ENCODE measurements around the gene GALNT9.

GALNT9 gene

DNA sequence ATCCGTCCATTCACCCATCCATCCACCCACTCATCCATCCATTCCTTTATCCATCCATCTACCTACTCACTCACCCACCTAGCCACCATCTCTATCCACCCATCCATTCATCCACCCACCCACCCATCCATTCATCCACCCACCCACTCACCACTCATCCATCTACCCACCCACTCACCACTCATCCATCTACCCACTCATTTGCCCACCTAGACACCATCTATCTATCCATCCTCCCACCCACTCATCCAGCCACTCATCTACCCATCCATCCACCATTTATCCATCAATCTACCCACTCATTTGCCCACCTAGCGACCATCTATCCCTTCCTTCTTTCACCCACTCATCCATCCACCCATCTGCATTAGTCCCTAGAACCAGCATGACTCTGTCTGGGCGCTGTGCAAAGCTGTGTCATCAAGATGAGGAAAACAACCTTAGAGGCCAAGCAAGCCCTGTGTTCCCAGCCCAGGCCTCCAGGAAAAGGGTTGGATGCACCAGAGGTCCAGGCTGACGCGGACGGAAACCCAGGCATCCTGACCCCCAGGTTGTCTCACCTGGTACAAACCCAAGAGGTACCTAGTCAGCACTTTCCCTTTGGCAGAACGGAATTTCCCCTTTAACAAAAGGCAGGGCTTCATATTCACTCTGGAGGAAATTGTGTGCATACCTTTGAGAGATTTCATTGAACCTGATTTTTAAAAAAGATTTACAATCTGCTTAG lies 111.4 kb downstream of the GALNT9 start:
- TF ChIP-seq CTCF (IDR thresholded peaks at IDR 0.05; ENCODE audit: low read depth, low read length): no peak
- no peak for DNase-seq (ENCODE audit: low read depth, low spot score)
- H3K4me3 ChIP-seq (ENCODE audit: low read depth, low read length): no peak overlapping the region
- in situ Hi-C loops (cut with HindIII; ENCODE audit: low sequenced_read_pairs): no loop called here

GRCh38 chr12:132217371-132217770 lies 112.0 kb downstream of the GALNT9 start:
- no peak for DNase-seq (ENCODE audit: low read depth, low spot score)
- in situ Hi-C loops (cut with HindIII; ENCODE audit: low sequenced_read_pairs): no loop called here
- no peak for TF ChIP-seq CTCF (IDR thresholded peaks at IDR 0.05; ENCODE audit: low read depth, low read length)
- no peak overlapping the region for H3K4me3 ChIP-seq (ENCODE audit: low read depth, low read length)

GRCh38 chr12:132216354-132216987 lies 112.9 kb downstream of the GALNT9 start:
- H3K4me3 ChIP-seq (ENCODE audit: low read depth, low read length): no peak overlapping the region
- DNase-seq (ENCODE audit: low read depth, low spot score): no peak
- no peak for TF ChIP-seq CTCF (IDR thresholded peaks at IDR 0.05; ENCODE audit: low read depth, low read length)
- in situ Hi-C loops (cut with HindIII; ENCODE audit: low sequenced_read_pairs): no loop called here

GRCh38 chr12:132215299-132215989 lies 113.9 kb downstream of the GALNT9 start:
- no peak for DNase-seq (ENCODE audit: low read depth, low spot score)
- in situ Hi-C loops (cut with HindIII; ENCODE audit: low sequenced_read_pairs): no loop called here
- H3K4me3 ChIP-seq (ENCODE audit: low read depth, low read length): no peak overlapping the region
- TF ChIP-seq CTCF (IDR thresholded peaks at IDR 0.05; ENCODE audit: low read depth, low read length): no peak

DNA sequence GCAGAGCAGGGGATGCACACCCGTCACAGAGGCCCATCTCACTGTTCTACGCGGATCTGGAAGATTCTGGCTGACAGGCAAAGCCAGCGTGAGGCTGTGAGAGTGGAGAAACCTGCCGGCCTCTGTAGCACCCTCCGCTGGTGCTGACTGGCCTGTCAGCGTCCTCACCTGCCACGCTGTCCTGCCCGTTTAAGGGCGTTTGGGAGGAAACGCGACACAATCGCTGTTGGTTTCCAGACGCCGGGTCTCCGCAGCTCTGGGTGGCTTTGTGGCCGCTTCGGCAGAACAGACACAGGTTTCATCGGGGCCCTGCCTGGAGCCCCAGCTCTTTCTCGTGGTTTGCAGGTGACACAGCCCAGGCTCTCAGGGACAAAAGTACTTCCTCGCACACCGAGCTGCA lies 114.5 kb downstream of the GALNT9 start:
- no peak for TF ChIP-seq CTCF (IDR thresholded peaks at IDR 0.05; ENCODE audit: low read depth, low read length)
- in situ Hi-C loops (cut with HindIII; ENCODE audit: low sequenced_read_pairs): no loop called here

GRCh38 chr12:132214161-132214476 lies 115.3 kb downstream of the GALNT9 start:
- H3K4me3 ChIP-seq (ENCODE audit: low read depth, low read length): no peak overlapping the region
- no peak for DNase-seq (ENCODE audit: low read depth, low spot score)
- TF ChIP-seq CTCF (IDR thresholded peaks at IDR 0.05; ENCODE audit: low read depth, low read length): no peak
- in situ Hi-C loops (cut with HindIII; ENCODE audit: low sequenced_read_pairs): no loop called here

More for the DNA sequence above, 114.5 kb downstream of the GALNT9 start:
- H3K4me3 ChIP-seq (ENCODE audit: low read depth, low read length): no peak overlapping the region
- no peak for DNase-seq (ENCODE audit: low read depth, low spot score)
